HepG2 (cell line): Measurements from ENCODE around the gene HSPB9. TPM values are rescaled to one million over a fixed set of nuclear protein-coding genes. Genes with fewer than 3 reads are reported as not detected.

Experiments
- ATAC-seq: fragments of 200-7000 bp; cut with Tn5 transposase; 3 replicates; pipeline ENCODE4 v1.9.1; 2020; ENCODE audit warnings: mild to moderate bottlenecking, moderate library complexity
- BruUV-seq: library from RNA; stranded (reverse); fragments of 400-500 nt; replicated peaks from 2 replicates; lab custom pipeline; 2021; lab: Mats Ljungman, UMichigan
- CTCF ChIA-PET: fragments of 300-600 bp; formaldehyde crosslinking; extraction: SDS; loops from one replicate; lab custom pipeline; 2021; ENCODE audit warnings: low total read pairs, inconsistent platforms, low intra/inter-chr PET ratio; lab: Yijun Ruan, JAX
- POLR2A ChIA-PET: fragments of 350-600 bp; sonication (Branson Sonifier 250); formaldehyde crosslinking; loops from one replicate; lab custom pipeline; 2020; ENCODE audit warnings: antibody characterized with exemption, inconsistent platforms; lab: Yijun Ruan, JAX
- DNase-seq: peaks from one replicate; pipeline ENCODE4 v3.0.0-alpha.2; 2015; ENCODE audit warnings: low spot score
- FAIRE-seq: peaks from 3 replicates; lab custom pipeline; 2011; peaks lifted over from hg19 to GRCh38; lab: Jason Lieb, UNC
- H2AFZ ChIP-seq: one replicate; pipeline ENCODE4 v1.6.1; 2011; ENCODE audit warnings: low read length, inconsistent platforms
- H3K27ac ChIP-seq: fragments of 300-600 bp; 3 replicates; pipeline ENCODE4 v1.8.0; 2011; ENCODE audit warnings: mixed run types, mild to moderate bottlenecking, mixed read lengths, low read length, inconsistent platforms; ENCODE audit not compliant: insufficient read depth; ENCODE audit errors: extremely low read length
- H3K27me3 ChIP-seq, 2 experiments: fragments of 200-600 bp in 1 of 2; 2 replicates in 1 of 2; 3 replicates in 1 of 2; pipeline versions ENCODE4 v1.6.0 to v1.8.0; 2011; ENCODE audit warnings: low read length in 2 of 2, mild to moderate bottlenecking in 2 of 2, moderate library complexity in 2 of 2, inconsistent platforms in 1 of 2; ENCODE audit not compliant: insufficient read depth in 2 of 2, control insufficient read depth in 1 of 2
- H3K36me3 ChIP-seq, 2 experiments: fragments of 200-600 bp in 1 of 2; replicated peaks in 1 of 2; 2 replicates in 1 of 2; 3 replicates in 1 of 2; pipeline versions ENCODE4 v1.5.1 to v1.8.0; 2011; ENCODE audit warnings: low read length in 2 of 2, inconsistent platforms in 1 of 2; ENCODE audit not compliant: insufficient read depth in 2 of 2, control insufficient read depth in 1 of 2
- H3K4me1 ChIP-seq: 2 replicates; pipeline ENCODE4 v1.5.1; 2012; ENCODE audit warnings: low read length, inconsistent platforms; ENCODE audit not compliant: insufficient read depth
- H3K4me2 ChIP-seq: 2 replicates; pipeline ENCODE4 v1.6.0; 2011; ENCODE audit warnings: low read depth, low read length, inconsistent platforms
- H3K4me3 ChIP-seq, 3 experiments: fragments of 200-600 bp in 1 of 3; sonication (generic), shearing (Covaris generic) in 1 of 3; replicated peaks in 1 of 3; 2 replicates each; pipeline ENCODE4 v1.5.1; 2011 to 2016; ENCODE audit warnings: low read length in 3 of 3, inconsistent platforms in 2 of 3, low read depth in 2 of 3, mild to moderate bottlenecking in 2 of 3, control low read depth in 1 of 3, mixed read lengths in 1 of 3; ENCODE audit not compliant: insufficient read depth in 1 of 3
- H3K79me2 ChIP-seq: one replicate; pipeline ENCODE4 v1.6.1; 2011; ENCODE audit warnings: low read length, inconsistent platforms; ENCODE audit not compliant: insufficient read depth
- H3K9ac ChIP-seq: 2 replicates; pipeline ENCODE4 v1.6.0; 2011; ENCODE audit warnings: mild to moderate bottlenecking, low read depth, low read length, inconsistent platforms; ENCODE audit not compliant: insufficient read depth
- H3K9me3 ChIP-seq: 2 replicates; pipeline ENCODE4 v1.5.1; 2012; ENCODE audit warnings: mild to moderate bottlenecking, low read length
- H4K20me1 ChIP-seq: 2 replicates; pipeline ENCODE4 v1.6.0; 2011; ENCODE audit warnings: inconsistent platforms, mild to moderate bottlenecking, low read length, moderate library complexity; ENCODE audit not compliant: insufficient read depth
- MAX ChIP-seq: IDR thresholded peaks from 2 replicates; pipeline ENCODE4 v1.6.1; 2012; ENCODE audit warnings: inconsistent platforms
- MED13 ChIP-seq: sonication (generic); formaldehyde crosslinking; IDR thresholded peaks from 2 replicates; pipeline ENCODE4 v1.5.0; 2020; ENCODE audit warnings: missing genetic modification reagents
- MXD1 ChIP-seq: sonication (generic); formaldehyde crosslinking; IDR thresholded peaks from 2 replicates; pipeline ENCODE4 v1.4.0; 2020; ENCODE audit warnings: mild to moderate bottlenecking, missing genetic modification reagents
- MYC ChIP-seq: sonication (generic); formaldehyde crosslinking; IDR thresholded peaks from 2 replicates; pipeline ENCODE4 v1.9.0; 2021; ENCODE audit warnings: missing genetic modification reagents, borderline replicate concordance
- STAT5B ChIP-seq: sonication (generic); formaldehyde crosslinking; IDR thresholded peaks from 2 replicates; pipeline ENCODE4 v1.4.0; 2020; ENCODE audit warnings: missing genetic modification reagents
- ZFP41 ChIP-seq: sonication (generic); formaldehyde crosslinking; IDR thresholded peaks from 2 replicates; pipeline ENCODE4 v1.4.0; 2020; ENCODE audit warnings: mild to moderate bottlenecking, missing genetic modification reagents, borderline replicate concordance
- ZNF34 ChIP-seq: sonication (generic); formaldehyde crosslinking; IDR thresholded peaks from 2 replicates; pipeline ENCODE4 v1.4.0; 2020; ENCODE audit warnings: mild to moderate bottlenecking, missing genetic modification reagents, borderline replicate concordance
- ZNF350 ChIP-seq: sonication (generic); formaldehyde crosslinking; IDR thresholded peaks from 2 replicates; pipeline ENCODE4 v1.4.0; 2020; ENCODE audit warnings: mild to moderate bottlenecking, low read depth, missing genetic modification reagents, borderline replicate concordance
- ZNF430 ChIP-seq: sonication (generic); formaldehyde crosslinking; IDR thresholded peaks from 2 replicates; pipeline ENCODE4 v1.9.0; 2021; ENCODE audit warnings: mild to moderate bottlenecking, missing genetic modification reagents
- ZNF441 ChIP-seq: sonication (generic); formaldehyde crosslinking; IDR thresholded peaks from 2 replicates; pipeline ENCODE4 v1.7.0; 2021; ENCODE audit warnings: missing genetic modification reagents, borderline replicate concordance
- ZNF547 ChIP-seq: sonication (generic); formaldehyde crosslinking; IDR thresholded peaks from 2 replicates; pipeline ENCODE4 v1.5.1; 2020; ENCODE audit warnings: mild to moderate bottlenecking, missing genetic modification reagents
- ZNF687 ChIP-seq: sonication (generic); formaldehyde crosslinking; IDR thresholded peaks from 2 replicates; pipeline ENCODE4 v1.5.1; 2020; ENCODE audit warnings: mild to moderate bottlenecking, missing genetic modification reagents, moderate library complexity
- ZNF704 ChIP-seq: sonication (generic); formaldehyde crosslinking; IDR thresholded peaks from 2 replicates; pipeline ENCODE4 v1.8.1; 2023; ENCODE audit warnings: mild to moderate bottlenecking, inconsistent platforms, moderate library complexity, missing genetic modification reagents, borderline replicate concordance
- ZNF777 ChIP-seq: sonication (generic); formaldehyde crosslinking; IDR thresholded peaks from 2 replicates; pipeline ENCODE4 v1.4.0; 2020; ENCODE audit warnings: missing genetic modification reagents
- WGBS: methylation state at CpG from one replicate; pipeline ENCODE4 v1.1.6; 2017; ENCODE audit warnings: low lambda C conversion rate; 5-methylcytosine and 5-hydroxymethylcytosine counted together
- in situ Hi-C: cut with HindIII; loops from 2 replicates; pipeline ENCODE4 v1.10.0; 2017; ENCODE audit warnings: low pct_unique_long_range_greater_than_20kb; ENCODE audit not compliant: extremely low pct_ligation_motif_present
- intact Hi-C: fragments of 100-400 bp; cut with micrococcal nuclease; formaldehyde crosslinking; loops from one replicate; pipeline ENCODE4 v1.10.0; 2022; ENCODE audit not compliant: unreplicated experiment
- polyA plus RNA-seq, 8 experiments: library from polyadenylated mRNA; depleted of rRNA in 3 of 8; stranded (reverse) in 7 of 8; unstranded in 1 of 8; fragments of >200 nt; fragmentation: Illumina TruSeq in 4 of 8; extraction: Trizol in 4 of 8; gene quantifications; 2 replicates each; pipeline versions ENCODE4 v1.2.1 to v1.2.3, GENCODE V29; 2011 to 2016; ENCODE audit warnings: low read depth in 4 of 8, missing spikeins in 1 of 8, mixed read lengths in 1 of 8; ENCODE audit not compliant: insufficient read depth in 1 of 8
- total RNA-seq, 5 experiments: library from RNA; depleted of rRNA; stranded (reverse); fragments of >200 nt; fragmentation: Illumina TruSeq; extraction: Trizol; gene quantifications; 2 replicates each; pipeline ENCODE4 v1.2.3, GENCODE V29; 2016; ENCODE audit warnings: low read depth in 1 of 5

The HSPB9 gene
- total and polyA plus RNA-seq, 2 of the 13 experiments (the other 11 are each of a cell fraction or from before 2014, with no cell fraction given): 0.05 to 0.24 TPM

GRCh38 chr17:42097691-42098631, 24.6 kb upstream of the HSPB9 start, which contains the start of gene ZNF385C:
ZNF385C (minus strand) TSS chr17:42098473; CDS start chr17:42063056, 35,417 bp downstream.
- CTCF ChIA-PET: interaction anchor here (0.8 to 7.0 kb wide), 2 partner anchors 25 to 31 kb away, joined by 3 to 125 read pairs; no protein-coding TSS in a partner anchor
- POLR2A ChIA-PET: interaction anchor here (0.7 to 1.0 kb wide), 4 partner anchors 14 to 138 kb away, joined by 3 to 4 read pairs (median 3); partner anchors contain the start of genes CNP and DHX58
- Histone ChIP-seq H3K4me2 (peak within 1 kb of the TSS; percentile 65), H4K20me1 (no peaks in the 10 kb centered on the region), H3K9me3 (no peaks in the 10 kb centered on the region), H3K27ac (no peak within 1 kb of the TSS), H3K4me3 (peak within 1 kb of the TSS; percentile 17 to 56 (median 24); a peak in 3 of 6 replicates), H3K79me2 (no peaks in the 10 kb centered on the region), H3K4me1 (peaks cover 66% of the 10 kb centered on the region), H3K27me3 (peaks cover 6 to 55% of the 10 kb centered on the region in 2 experiments; a peak in 4 of 5 replicates), H3K36me3 (no peaks in the 10 kb centered on the region), H3K9ac (no peak within 1 kb of the TSS; the same call in 1 of the 2 replicates), H2AFZ (no peak within 1 kb of the TSS)
- in situ Hi-C loops: no loop called here
- intact Hi-C loops: no loop called here
- FAIRE-seq (no peak), DNase-seq (no peak), ATAC-seq (peak; percentile 26)
- 38% methylated on average over 37 of the region's 52 CpGs for WGBS
- BruUV-seq: no TSS peak
- TF ChIP-seq ZNF547 (CRISPR knock-in tag): 0 out of 2 replicates have a peak, but pooled peaks have one; percentile 27
- no peak for TF ChIP-seq ZFP41 (CRISPR knock-in tag)
- peak; percentile 56 for TF ChIP-seq ZNF777 (CRISPR knock-in tag)
- TF ChIP-seq MXD1 (CRISPR knock-in tag): peak; percentile 45; the same call in 1 of the 2 replicates
- TF ChIP-seq MED13 (CRISPR knock-in tag): no peak
- no peak for TF ChIP-seq ZNF34 (CRISPR knock-in tag)
- no peak for TF ChIP-seq STAT5B (CRISPR knock-in tag)
- 0 out of 2 replicates have a peak, but pooled peaks have one; percentile 11 for TF ChIP-seq ZNF430
- TF ChIP-seq ZNF704 (CRISPR knock-in tag): 0 out of 2 replicates have a peak, but pooled peaks have one; percentile 39
- peak; percentile 66 for TF ChIP-seq ZNF687 (CRISPR knock-in tag)
- TF ChIP-seq ZNF350: 0 out of 2 replicates have a peak, but pooled peaks have one; percentile 20
- 0 out of 2 replicates have a peak, but pooled peaks have one; percentile 18 for TF ChIP-seq MYC (CRISPR knock-in tag)
- 0 out of 2 replicates have a peak, but pooled peaks have one; percentile 81 for TF ChIP-seq ZNF441
- TF ChIP-seq MAX: peak; percentile 39; the same call in 1 of the 2 replicates
